ENCODE results near the gene MRPL20.

The MRPL20 gene

DNA sequence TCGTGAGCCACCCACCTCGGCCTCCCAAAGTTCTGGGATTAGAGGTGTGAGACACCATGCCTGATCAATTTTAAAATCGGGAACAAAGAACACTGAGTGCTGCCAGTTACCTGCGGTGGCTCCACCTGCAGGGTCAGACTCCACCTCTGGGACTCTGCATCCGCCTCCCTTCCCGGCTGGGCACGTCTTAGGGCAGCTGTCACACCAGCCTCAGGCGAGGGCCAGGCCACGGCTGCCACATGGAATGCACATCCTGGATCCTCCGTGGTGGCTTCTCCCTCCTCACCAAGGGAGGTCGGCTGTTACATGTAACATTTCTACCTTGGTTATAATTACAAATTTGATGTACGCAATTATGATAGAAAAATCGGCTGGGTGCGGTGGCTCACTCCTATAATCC is 42.8 kb downstream of the MRPL20 start:
- no peak for DNase-seq (ENCODE audit: low read depth in 2 of 2)

DNA sequence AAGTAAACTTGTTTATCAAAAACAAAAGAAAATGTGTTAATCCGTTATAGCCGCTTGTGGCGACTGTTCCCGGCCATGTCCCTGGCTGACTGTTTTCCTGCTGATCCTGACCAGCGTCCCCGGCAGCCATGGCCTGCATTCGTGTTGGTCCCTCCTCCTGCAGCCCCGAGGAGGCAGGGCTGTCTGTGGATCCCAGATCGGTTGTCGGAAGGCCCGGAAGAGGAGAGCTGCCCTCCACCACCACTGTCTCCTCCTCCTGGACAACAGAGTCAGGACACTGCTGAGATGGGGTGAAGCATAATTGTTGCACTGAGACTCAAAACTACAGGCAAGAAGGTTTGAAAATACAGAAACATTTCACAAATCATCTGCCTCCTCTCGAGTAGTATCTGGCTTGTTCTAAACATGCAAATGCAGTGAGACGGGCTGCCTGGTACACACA is 45.1 kb downstream of the MRPL20 start:
- no peak for DNase-seq (ENCODE audit: low read depth in 2 of 2)

DNA sequence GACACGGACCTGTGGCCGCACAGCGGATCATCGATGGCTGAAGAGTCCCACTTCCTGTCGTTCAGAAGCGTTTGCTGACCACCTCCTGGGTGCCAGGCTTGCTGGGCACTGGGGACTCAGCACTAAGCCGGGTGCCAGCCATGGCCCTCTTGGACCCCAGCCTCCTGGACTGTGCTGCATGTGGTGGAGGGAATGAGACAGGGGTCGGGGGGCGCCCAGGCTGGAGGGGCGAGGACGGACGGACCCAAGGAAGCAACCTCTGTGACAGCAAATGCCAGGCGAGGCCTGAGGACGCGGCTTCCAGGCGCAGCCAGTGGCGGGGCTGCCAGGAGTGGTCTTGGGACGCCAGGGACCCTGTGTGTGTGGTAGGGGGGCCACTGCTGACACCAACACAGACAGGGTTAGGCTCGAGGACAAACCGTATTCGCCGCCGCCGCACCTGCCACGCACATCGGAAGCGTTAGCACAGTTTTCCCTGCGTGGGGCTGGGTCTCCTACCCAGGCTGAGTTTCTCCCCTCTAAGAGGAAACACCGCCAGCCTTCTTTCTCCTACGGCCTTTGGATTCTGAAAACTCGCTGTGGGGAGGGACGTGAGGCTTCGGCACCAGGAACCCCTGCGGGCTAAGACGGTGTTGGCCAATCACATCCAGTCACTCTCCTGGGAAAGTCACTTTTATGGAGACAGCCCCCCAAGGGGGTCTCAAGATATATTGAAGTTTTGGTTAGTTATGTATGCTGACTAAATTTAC is 45.7 kb downstream of the MRPL20 start:
- DNase-seq (ENCODE audit: low read depth in 2 of 2), result no peak

DNA sequence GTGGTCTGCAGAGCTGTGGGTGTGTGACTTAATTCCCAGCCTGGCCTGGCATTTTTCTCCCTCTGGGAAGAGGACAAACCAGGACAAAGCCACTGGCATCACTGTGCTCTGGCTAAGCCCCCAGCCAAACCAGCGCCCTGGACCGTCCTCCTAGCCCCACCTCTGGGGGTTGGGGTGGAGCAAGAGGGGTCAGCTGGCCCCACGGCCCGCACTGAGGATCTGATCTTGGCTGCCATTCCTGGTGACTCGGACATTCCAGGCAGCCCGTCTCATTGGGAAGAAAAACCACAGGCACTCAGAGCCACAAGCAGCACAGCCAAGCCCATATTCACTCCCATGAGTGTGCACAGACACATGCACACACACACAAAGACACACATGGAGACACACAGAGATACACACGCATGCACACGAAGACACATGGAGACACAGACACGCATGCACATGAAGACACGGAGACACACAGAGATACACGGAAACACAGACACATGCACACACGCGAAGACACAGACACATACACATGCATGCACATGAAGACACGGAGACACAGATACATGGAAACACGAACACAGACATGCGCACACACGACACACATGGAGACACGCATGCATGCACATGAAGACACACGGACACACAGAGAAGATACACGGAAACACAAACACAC is 46.5 kb downstream of the MRPL20 start:
- no peak for DNase-seq (ENCODE audit: low read depth in 2 of 2)

DNA sequence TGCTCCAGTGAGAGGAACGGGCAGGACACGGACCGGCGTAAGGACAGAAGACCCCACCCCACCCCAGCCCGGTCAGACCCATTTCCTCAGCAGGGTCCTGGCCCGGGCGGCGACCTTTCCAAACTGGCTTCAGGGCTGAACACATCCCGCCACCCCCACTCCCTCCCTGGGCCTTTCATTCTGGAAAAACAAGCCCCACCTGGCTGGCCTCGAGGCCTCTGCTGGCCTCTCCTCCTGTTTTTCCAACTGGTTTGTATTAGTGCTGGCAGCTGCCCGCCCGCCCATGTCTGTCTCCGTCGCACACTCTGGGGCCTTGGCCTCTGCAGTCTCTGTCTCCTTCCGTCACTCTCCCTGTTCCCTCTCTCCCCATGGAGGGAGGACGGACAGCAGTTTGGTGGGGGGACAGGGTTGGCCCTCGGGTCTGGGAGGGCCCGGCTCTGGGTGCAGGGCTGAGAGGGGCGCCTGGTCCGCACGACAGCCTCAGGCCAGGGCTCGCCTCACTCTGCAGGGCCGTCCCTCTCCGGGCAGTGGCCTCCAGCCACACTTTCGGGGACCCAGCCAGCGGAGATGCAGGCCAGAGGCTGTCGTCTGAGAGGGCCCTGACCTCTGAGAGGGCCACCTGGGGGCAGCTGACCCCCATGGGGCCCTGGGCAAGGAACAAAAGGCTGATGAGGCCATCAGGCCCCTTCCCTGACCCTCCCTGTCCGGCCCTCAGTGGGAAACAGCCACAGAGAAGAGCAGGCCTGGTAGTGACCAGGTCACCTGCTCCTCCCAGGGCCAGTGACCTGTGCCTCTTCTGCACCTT is 47.2 kb downstream of the MRPL20 start:
- no peak for DNase-seq (ENCODE audit: low read depth in 2 of 2)

DNA sequence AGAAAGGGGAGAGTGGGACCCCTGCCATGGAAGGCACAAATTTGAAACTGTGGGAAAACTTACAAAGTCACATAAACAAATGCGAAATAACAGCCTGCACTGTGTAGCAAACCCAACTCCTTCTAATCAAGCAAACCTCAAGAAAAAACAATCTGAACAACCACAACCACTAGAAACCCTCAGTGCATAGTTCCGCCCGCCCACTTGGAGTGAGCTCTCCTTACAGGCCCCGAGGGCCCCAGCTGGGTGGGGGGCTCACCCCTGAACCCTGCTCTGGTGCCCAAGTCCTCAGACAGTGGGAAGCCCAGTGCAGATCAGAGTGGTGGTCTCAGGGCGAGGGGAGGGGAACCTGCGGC is 47.8 kb downstream of the MRPL20 start:
- DNase-seq (ENCODE audit: low read depth in 2 of 2), result no peak

DNA sequence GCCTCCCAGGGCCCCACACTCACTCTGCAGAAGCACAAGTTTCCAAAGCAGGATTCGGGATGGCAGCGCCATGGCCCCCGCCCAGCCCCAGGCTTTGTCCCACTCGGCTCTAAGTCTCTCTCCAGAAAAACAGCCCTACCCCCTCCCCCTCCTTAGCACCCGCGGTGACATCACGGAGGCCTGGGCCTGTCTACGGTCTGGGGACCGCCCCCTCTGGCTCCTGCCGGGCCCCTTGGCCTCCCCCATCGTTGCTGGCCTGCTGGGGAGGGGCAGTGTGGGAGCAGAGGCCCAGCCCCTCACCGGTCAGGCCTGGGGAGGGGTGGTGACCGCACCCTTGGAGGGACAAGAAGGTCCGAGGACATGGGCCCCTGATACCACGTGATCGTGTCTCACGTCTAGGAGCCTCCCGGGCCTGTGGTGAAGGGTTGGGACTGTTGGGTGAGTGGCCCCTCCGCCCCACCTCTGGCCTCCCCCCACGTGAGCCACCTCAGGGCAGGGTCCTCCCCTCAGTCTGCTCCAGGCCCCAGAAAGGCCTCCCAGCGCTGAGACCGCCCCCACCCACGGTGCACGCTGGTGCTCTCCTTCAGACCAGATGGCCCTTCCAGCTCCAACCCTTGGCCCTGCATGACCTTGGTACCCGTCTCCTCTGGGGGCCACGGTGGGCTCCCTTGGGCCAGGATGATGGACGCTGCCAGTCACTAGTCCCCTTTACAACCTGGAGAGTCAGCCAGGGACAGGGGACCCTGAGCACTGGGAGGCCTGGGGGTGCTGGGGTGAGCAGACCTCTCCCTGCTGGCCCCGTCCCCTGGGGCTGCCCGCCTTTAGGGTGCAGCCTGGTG is 48.4 kb downstream of the MRPL20 start, which contains the start of gene MXRA8:
Gene MXRA8 (minus strand): TSS at position 123 of the 839 bp plus-strand sequence. CDS start 51 bp downstream, at position 72.
- no peak for DNase-seq (ENCODE audit: low read depth in 2 of 2)

DNA sequence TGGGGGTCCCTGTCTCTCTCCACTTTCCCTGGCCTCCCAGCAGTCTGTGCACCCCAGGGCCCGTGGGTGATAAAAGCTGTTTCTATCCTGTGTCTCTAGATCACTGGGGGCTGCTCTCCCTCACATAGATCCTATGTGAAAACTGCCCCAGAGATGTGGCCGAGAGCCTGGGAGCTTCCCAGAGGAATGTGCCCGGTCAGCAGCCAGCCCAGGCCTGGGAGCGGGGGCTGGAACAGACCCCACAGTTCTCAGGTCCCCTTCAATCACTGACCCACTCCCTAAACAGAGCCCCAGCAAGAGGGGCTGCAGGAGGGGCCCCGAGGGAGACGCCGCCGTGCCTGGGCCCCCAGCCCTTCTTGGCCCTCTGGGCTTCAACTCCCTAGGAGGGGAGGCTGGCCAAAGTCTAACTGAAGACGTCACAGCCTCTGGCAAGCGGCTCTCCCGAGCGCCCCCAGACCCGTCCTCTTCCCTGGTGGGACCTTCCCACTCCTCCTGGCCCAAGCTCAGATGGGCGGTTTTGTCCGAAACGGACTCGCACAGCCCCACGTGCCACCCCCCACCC is 49.1 kb downstream of the MRPL20 start:
- DNase-seq (ENCODE audit: low read depth in 2 of 2), result no peak

DNA sequence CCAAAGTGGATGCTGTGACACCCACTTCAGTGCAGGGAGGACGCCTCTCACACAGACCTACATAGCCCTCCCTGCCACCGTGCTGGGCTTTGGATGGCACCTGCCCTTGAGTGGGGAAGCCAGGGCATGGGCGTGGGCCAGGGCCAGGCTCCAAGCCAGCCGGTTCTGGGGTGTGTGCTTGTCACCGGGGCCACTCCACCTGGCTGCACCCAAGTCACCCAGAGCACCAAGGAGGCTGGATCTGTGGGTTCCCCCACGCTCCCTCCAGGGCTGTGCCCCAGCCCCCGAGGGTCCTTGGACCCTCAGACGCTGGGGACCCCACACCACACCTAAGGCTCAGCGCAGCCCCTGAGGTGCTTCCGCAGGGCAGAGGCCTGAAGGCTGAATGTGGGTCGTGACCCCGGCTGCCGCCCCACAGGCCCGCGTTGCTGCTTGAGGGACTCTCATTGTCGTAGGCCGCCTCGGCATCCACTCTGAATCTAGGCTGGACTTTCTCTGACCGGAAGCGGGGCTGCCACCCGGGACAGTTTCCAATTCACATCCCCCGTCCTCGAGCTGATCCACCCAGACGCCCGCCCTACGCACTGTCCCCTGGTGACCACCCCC is 50.2 kb downstream of the MRPL20 start:
- no peak for DNase-seq (ENCODE audit: low read depth in 2 of 2)

DNA sequence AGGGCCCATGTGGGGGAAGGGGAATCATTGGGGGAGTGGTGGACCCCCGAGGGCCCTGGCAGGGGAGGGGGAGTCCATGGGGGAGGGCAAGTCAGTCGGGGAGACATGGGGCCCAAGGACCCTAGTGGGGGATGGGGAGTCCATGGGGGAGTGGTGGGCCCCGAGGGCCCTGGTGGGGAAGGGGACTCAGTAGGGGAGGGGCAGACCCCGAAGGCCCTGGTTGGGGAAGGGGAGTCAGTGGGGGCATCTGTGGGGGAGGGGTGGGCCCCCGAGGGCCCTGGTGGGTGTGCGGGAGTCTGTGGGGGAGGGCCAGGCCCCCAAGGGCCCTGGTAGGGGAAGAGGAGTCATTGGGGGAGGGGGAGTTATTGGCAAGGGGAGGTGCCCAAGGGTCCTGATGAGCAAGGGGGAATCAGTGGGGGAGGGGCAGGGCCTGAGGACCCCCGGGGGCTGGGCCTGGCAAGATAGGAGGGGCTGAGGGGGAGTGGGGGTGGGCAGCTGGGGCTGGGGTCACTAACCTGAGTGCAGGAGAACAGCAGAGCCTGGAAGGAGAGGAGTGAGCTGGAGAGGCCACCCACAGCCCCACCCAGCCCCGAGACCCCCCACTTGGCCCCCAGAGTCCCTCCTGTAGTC is 50.8 kb downstream of the MRPL20 start:
- DNase-seq (ENCODE audit: low read depth in 2 of 2), result no peak

DNA sequence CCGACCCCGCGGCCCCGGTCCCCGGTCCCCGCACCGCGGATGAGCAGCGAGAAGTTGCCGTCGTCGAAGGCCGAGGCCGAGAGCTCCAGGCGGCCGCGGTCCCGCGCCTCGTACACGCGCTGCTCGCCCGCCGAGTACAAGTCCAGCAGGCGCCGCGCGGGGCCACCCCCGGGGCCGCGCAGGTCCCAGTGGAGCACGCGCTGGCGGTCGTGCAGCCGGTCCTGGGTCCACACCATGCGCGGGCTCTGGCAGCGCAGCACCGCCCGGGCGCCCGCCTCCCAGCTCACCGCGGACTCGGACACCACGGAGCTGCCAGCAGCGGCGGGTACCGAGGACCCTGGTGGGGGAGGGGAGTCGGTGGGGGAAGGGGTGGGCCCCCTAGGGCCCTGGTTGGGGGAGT is 51.7 kb downstream of the MRPL20 start:
- DNase-seq (ENCODE audit: low read depth in 2 of 2), result no peak

DNA sequence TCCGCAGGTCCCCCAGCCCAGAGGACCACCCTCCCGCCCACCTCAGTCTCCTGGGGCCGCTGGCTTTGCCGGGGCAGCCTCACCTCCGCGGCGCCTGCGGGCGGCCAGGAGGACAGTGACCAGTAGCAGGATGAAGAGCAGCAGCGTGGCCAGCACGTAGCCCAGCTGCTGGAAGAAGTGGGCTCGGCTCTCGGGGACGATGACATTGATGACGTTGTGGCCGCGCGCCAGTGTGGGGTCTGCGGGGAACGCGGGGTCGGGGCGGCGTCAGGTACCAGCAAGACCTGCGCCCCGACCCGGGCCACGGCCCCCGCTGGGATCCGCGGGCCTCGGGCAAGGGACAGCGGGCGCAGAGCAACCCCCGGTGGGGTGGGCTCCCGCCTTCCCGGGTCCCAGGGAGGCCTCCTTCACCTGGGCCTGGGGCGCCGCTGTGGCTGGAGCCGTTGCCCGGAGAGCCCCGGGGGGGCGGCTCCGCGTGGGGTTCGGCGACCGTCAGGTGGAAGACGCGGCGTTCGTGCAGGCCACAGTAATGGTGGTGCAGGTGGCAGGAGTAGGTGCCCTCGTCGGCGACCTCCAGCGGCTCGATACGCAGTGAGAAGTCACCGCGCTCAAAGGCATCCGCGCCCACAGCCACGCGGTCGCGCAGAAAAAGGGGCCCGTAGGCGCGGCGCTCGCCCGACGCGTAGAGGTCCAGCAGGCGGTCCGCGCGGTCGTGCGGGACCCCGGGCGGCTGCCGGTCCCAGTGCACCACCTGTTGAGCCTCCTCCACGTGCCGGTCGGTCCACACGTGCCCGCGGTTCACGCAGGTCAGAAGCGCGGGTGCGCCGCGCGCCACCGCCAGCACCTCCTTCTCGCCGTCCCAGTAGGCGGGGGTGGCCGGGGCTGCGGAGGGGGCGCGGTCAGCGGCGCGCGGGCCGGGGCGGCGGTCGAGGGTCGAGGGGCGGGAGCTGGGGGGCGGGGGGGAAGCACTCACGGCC is 52.5 kb downstream of the MRPL20 start:
- DNase-seq (ENCODE audit: low read depth in 2 of 2), result no peak

DNA sequence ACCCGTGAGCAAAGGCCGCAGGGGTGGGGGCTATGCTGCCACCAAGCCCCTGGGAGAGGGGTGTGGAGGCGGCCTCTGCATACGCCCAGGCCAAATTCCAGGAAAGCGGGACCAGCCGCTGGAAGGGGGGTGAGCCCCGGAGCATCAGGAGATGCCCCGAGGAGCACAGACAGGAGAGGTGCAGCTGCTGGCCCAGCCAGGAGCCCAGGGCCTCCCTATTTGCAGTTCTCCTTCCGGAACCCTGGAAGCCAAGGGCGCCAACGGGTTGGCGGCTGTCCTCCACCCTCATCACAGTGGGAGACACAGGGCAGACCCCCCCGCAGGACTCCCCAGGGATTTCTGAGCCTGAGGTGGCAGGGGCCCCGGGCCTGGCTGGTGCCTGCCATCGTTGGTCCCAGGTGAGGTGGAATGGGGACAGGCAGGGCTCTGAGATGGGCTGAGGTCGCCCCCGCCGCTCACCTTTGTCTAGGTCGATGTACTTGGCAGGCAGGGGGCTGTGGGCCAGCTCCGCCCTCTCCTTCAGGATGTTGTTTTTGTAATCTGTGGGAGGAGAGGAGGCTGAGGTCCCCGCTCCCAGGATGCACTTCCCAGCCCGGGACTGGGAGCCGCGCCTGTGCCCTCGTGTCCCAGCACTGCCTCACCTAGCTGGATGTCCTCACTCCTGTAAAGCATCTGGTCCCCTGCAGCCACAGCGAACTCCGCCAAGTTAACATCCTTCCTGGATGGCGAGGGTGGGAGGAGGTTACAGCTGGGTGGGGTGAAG is 53.5 kb downstream of the MRPL20 start:
- no peak for DNase-seq (ENCODE audit: low read depth in 2 of 2)

DNA sequence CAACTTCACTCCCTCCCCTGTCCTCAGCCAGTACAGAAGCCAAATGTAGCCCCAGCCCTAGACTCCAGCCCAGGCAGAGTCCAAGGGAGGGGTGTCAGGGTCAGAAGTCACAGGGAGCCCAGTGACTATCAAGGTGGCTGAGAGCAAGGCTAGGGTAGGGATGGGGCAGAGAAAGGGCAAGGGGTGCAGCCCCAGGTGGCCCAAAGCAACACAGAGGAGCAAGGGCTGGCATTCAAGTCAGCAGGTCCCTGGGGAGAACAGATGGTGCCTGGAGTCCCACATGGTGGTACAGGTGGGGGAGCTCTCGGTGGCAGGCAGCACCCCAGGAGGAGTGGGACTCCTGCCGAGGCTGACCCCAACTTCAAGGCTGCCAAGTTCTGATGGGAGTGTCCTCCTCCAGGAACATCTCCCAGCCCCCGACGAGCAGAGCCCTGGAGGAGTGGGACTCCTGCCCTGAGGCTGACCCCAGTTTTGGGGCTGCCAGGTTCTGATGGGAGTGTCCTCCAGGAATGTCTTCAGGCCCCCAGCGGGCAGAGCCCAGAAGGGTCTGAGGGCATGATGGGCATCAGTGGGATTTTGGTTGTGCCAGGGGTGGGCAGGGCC is 54.2 kb downstream of the MRPL20 start:
- no peak for DNase-seq (ENCODE audit: low read depth in 2 of 2)
